CD4-positive, alpha-beta T cell treated with Interleukin-21 for 1 hour (primary cell): Measurements from ENCODE around the gene B3GALT6.

ENCODE experiments used
- DNase-seq: peaks from one replicate; pipeline ENCODE4 v3.0.0-alpha.2; 2020

The B3GALT6 gene

GRCh38 chr1:1232796-1233566 is 944 bp downstream of the B3GALT6 start:
- no peak for DNase-seq

- DNase-seq = no peak
Measured at GRCh38 chr1:1233567-1233892, 1.5 kb downstream of the B3GALT6 start.

GRCh38 chr1:1234180-1234808 is 2.3 kb downstream of the B3GALT6 start:
- DNase-seq = no peak

- no peak for DNase-seq
Measured at GRCh38 chr1:1235016-1235744, 3.1 kb downstream of the B3GALT6 start.

- no peak for DNase-seq
Measured at GRCh38 chr1:1236176-1236763, 4.2 kb downstream of the B3GALT6 start.

GRCh38 chr1:1236945-1237873 is 5.2 kb downstream of the B3GALT6 start:
- DNase-seq = no peak

- no peak for DNase-seq
Measured at GRCh38 chr1:1237874-1238701, 6.1 kb downstream of the B3GALT6 start.

- DNase-seq = no peak
Measured at GRCh38 chr1:1238702-1239178, 6.7 kb downstream of the B3GALT6 start.

GRCh38 chr1:1239227-1239613 is 7.2 kb downstream of the B3GALT6 start:
- no peak for DNase-seq

GRCh38 chr1:1239614-1240347 is 7.7 kb downstream of the B3GALT6 start:
- no peak for DNase-seq

- no peak for DNase-seq
Measured at GRCh38 chr1:1240348-1240732, 8.3 kb downstream of the B3GALT6 start.

- DNase-seq = no peak
Measured at GRCh38 chr1:1240822-1241587, 9.0 kb downstream of the B3GALT6 start.

GRCh38 chr1:1241588-1242219 is 9.7 kb downstream of the B3GALT6 start:
- DNase-seq = no peak

- no peak for DNase-seq
Measured at GRCh38 chr1:1242461-1243265, 10.6 kb downstream of the B3GALT6 start.

- no peak for DNase-seq
Measured at GRCh38 chr1:1243266-1243660, 11.2 kb downstream of the B3GALT6 start.

- DNase-seq = no peak
Measured at GRCh38 chr1:1243807-1244191, 11.8 kb downstream of the B3GALT6 start.

GRCh38 chr1:1244192-1244811 is 12.3 kb downstream of the B3GALT6 start:
- DNase-seq = no peak

- no peak for DNase-seq
Measured at GRCh38 chr1:1245178-1245816, 13.3 kb downstream of the B3GALT6 start.
